ENCODE data around the gene CTCF. TPM values are rescaled to one million over a fixed set of nuclear protein-coding genes. Genes with fewer than 3 reads are reported as not detected.

Gene CTCF
- total and polyA plus RNA-seq, 2 donors (not counting 1 experiment from before 2014, with no cell fraction given), result 20.0 to 20.9 TPM

- Histone ChIP-seq H3K36me3 (ENCODE audit: control insufficient read depth, insufficient read depth, low read length) (peaks cover 9% of the 10 kb centered on the region), H4K20me1 (ENCODE audit: control insufficient read depth, extremely low read depth, insufficient read depth, low read length) (no peaks in the 10 kb centered on the region), H2AFZ (ENCODE audit: low read length) (no peak overlapping the region), H3K9ac (ENCODE audit: insufficient read depth, low read length) (no peak overlapping the region), H3K4me3 (replicated peaks in 1 of 4; ENCODE audit: control extremely low read depth in 1 of 4, insufficient read depth in 1 of 4, low read depth in 3 of 4, low read length in 4 of 4) (no peak overlapping the region), H3K4me1 (ENCODE audit: control insufficient read depth, extremely low read depth, insufficient read depth, low read length) (no peaks in the 10 kb centered on the region), H3K9me3 (ENCODE audit: control insufficient read depth, insufficient read depth, low read depth, low read length) (no peaks in the 10 kb centered on the region), H3K27ac (ENCODE audit: insufficient read depth, low read length) (no peak overlapping the region), H3K27me3 (ENCODE audit: control insufficient read depth, insufficient read depth, low read length) (no peaks in the 10 kb centered on the region), H3K79me2 (ENCODE audit: control insufficient read depth, insufficient read depth, low read length) (no peaks in the 10 kb centered on the region), H3K4me2 (ENCODE audit: extremely low read depth, insufficient read depth, low read length) (no peak overlapping the region)
- no peak for DNase-seq (ENCODE audit: low read depth in 2 of 2)
- TF ChIP-seq EZH2 (IDR thresholded peaks at IDR 0.05; ENCODE audit: low read length, missing control alignments) (no peak), CTCF (conservative IDR thresholded peaks at IDR 0.05 in 1 of 2, IDR thresholded peaks at IDR 0.05 in 1 of 2; ENCODE audit: low read depth in 1 of 2, low read length in 2 of 2) (no peak)
Measured at GRCh38 chr16:67628216-67628615, 65.9 kb downstream of the CTCF start.

- Histone ChIP-seq H4K20me1 (ENCODE audit: control insufficient read depth, extremely low read depth, insufficient read depth, low read length) (no peaks in the 10 kb centered on the region), H3K4me1 (ENCODE audit: control insufficient read depth, extremely low read depth, insufficient read depth, low read length) (no peaks in the 10 kb centered on the region), H3K9me3 (ENCODE audit: control insufficient read depth, insufficient read depth, low read depth, low read length) (no peaks in the 10 kb centered on the region), H3K79me2 (ENCODE audit: control insufficient read depth, insufficient read depth, low read length) (no peaks in the 10 kb centered on the region), H3K4me3 (replicated peaks in 1 of 4; ENCODE audit: control extremely low read depth in 1 of 4, insufficient read depth in 1 of 4, low read depth in 3 of 4, low read length in 4 of 4) (no peak overlapping the region), H3K9ac (ENCODE audit: insufficient read depth, low read length) (no peak overlapping the region), H3K27me3 (ENCODE audit: control insufficient read depth, insufficient read depth, low read length) (no peaks in the 10 kb centered on the region), H2AFZ (ENCODE audit: low read length) (no peak overlapping the region), H3K36me3 (ENCODE audit: control insufficient read depth, insufficient read depth, low read length) (peaks cover 9% of the 10 kb centered on the region), H3K4me2 (ENCODE audit: extremely low read depth, insufficient read depth, low read length) (no peak overlapping the region), H3K27ac (ENCODE audit: insufficient read depth, low read length) (no peak overlapping the region)
- peak in 1 of 2 donors; percentile 82 for DNase-seq (ENCODE audit: low read depth in 2 of 2)
- TF ChIP-seq EZH2 (IDR thresholded peaks at IDR 0.05; ENCODE audit: low read length, missing control alignments) (no peak), CTCF (conservative IDR thresholded peaks at IDR 0.05 in 1 of 2, IDR thresholded peaks at IDR 0.05 in 1 of 2; ENCODE audit: low read depth in 1 of 2, low read length in 2 of 2) (no peak)
Measured at GRCh38 chr16:67632415-67633172, 70.3 kb downstream of the CTCF start.

GRCh38 chr16:67636713-67637112 is 74.4 kb downstream of the CTCF start:
- Histone ChIP-seq H4K20me1 (ENCODE audit: control insufficient read depth, extremely low read depth, insufficient read depth, low read length) (no peaks in the 10 kb centered on the region), H3K4me3 (replicated peaks in 1 of 4; ENCODE audit: control extremely low read depth in 1 of 4, insufficient read depth in 1 of 4, low read depth in 3 of 4, low read length in 4 of 4) (no peak overlapping the region), H3K27ac (ENCODE audit: insufficient read depth, low read length) (no peak overlapping the region), H3K4me2 (ENCODE audit: extremely low read depth, insufficient read depth, low read length) (no peak overlapping the region), H3K36me3 (ENCODE audit: control insufficient read depth, insufficient read depth, low read length) (peaks cover under 1% of the 10 kb centered on the region), H2AFZ (ENCODE audit: low read length) (no peak overlapping the region), H3K9ac (ENCODE audit: insufficient read depth, low read length) (no peak overlapping the region), H3K27me3 (ENCODE audit: control insufficient read depth, insufficient read depth, low read length) (no peaks in the 10 kb centered on the region), H3K9me3 (ENCODE audit: control insufficient read depth, insufficient read depth, low read depth, low read length) (no peaks in the 10 kb centered on the region), H3K79me2 (ENCODE audit: control insufficient read depth, insufficient read depth, low read length) (no peaks in the 10 kb centered on the region), H3K4me1 (ENCODE audit: control insufficient read depth, extremely low read depth, insufficient read depth, low read length) (no peaks in the 10 kb centered on the region)
- no peak for DNase-seq (ENCODE audit: low read depth in 2 of 2)
- TF ChIP-seq CTCF (conservative IDR thresholded peaks at IDR 0.05 in 1 of 2, IDR thresholded peaks at IDR 0.05 in 1 of 2; ENCODE audit: low read depth in 1 of 2, low read length in 2 of 2) (no peak), EZH2 (IDR thresholded peaks at IDR 0.05; ENCODE audit: low read length, missing control alignments) (no peak)
